Karpas-422 (cell line): ENCODE data around the gene AFG3L2. TPM values are rescaled to one million over a fixed set of nuclear protein-coding genes. Genes with fewer than 3 reads are reported as not detected.
A peak's percentile ranks its signal among the peaks of the same experiment; 100 is the strongest.

Experiments
- DNase-seq: peaks from one replicate; pipeline ENCODE4 v3.0.0-alpha.2; 2015
- H2AFZ ChIP-seq: fragments of 200-600 bp; sonication (generic); 2 replicates; pipeline ENCODE4 v1.6.1; 2014; ENCODE audit warnings: antibody characterized with exemption, low read length, mixed read lengths
- H3K27ac ChIP-seq: fragments of 200-600 bp; sonication (generic); 2 replicates; pipeline ENCODE4 v1.5.1; 2014; ENCODE audit warnings: mild to moderate bottlenecking, low read length, moderate library complexity
- H3K27me3 ChIP-seq: fragments of 200-600 bp; sonication (generic); 2 replicates; pipeline ENCODE4 v1.6.1; 2014; ENCODE audit warnings: low read length, mixed read lengths
- H3K36me3 ChIP-seq: fragments of 200-600 bp; sonication (generic); 2 replicates; pipeline ENCODE4 v1.6.1; 2014; ENCODE audit warnings: low read length, mixed read lengths; ENCODE audit not compliant: insufficient read depth
- H3K4me1 ChIP-seq: fragments of 200-600 bp; sonication (generic); 2 replicates; pipeline ENCODE4 v1.6.1; 2014; ENCODE audit warnings: mild to moderate bottlenecking, low read length, mixed read lengths
- H3K4me2 ChIP-seq: fragments of 200-600 bp; sonication (generic); 2 replicates; pipeline ENCODE4 v1.6.1; 2014; ENCODE audit warnings: low read length, low read depth, mild to moderate bottlenecking; ENCODE audit not compliant: poor library complexity, severe bottlenecking
- H3K4me3 ChIP-seq: fragments of 200-600 bp; sonication (generic); 2 replicates; pipeline ENCODE4 v1.5.1; 2014; ENCODE audit warnings: mild to moderate bottlenecking, antibody characterized with exemption, low read length, mixed read lengths
- H3K79me2 ChIP-seq: fragments of 200-600 bp; sonication (generic); 2 replicates; pipeline ENCODE4 v1.6.1; 2014; ENCODE audit warnings: mild to moderate bottlenecking, low read length, mixed read lengths
- H3K9ac ChIP-seq: fragments of 200-600 bp; sonication (generic); 2 replicates; pipeline ENCODE4 v1.6.0; 2014; ENCODE audit warnings: low read length
- H3K9me2 ChIP-seq: fragments of 200-600 bp; sonication (generic), shearing (Covaris generic); replicated peaks from 2 replicates; pipeline ENCODE4 v1.6.0; 2014; ENCODE audit warnings: mild to moderate bottlenecking, low read length, moderate library complexity; ENCODE audit not compliant: insufficient read depth
- H3K9me3 ChIP-seq: fragments of 300-700, 200-600 bp; sonication (generic); 2 replicates; pipeline ENCODE4 v1.6.1; 2014; ENCODE audit warnings: low read length, mixed read lengths
- H4K20me1 ChIP-seq: fragments of 200-600 bp; sonication (generic); 2 replicates; pipeline ENCODE4 v1.6.1; 2014; ENCODE audit warnings: mild to moderate bottlenecking, antibody characterized with exemption, low read length, low read depth; ENCODE audit not compliant: insufficient read depth
- total RNA-seq: library from RNA; depleted of rRNA; stranded (reverse); fragments of >200 nt; shearing (Covaris generic); gene quantifications from 2 replicates; pipeline ENCODE4 v1.2.3, GENCODE V29; 2014; ENCODE audit warnings: low replicate concordance

Gene AFG3L2
- total RNA-seq, 1 experiment from 2014 or later, result 34.2 TPM

DNA sequence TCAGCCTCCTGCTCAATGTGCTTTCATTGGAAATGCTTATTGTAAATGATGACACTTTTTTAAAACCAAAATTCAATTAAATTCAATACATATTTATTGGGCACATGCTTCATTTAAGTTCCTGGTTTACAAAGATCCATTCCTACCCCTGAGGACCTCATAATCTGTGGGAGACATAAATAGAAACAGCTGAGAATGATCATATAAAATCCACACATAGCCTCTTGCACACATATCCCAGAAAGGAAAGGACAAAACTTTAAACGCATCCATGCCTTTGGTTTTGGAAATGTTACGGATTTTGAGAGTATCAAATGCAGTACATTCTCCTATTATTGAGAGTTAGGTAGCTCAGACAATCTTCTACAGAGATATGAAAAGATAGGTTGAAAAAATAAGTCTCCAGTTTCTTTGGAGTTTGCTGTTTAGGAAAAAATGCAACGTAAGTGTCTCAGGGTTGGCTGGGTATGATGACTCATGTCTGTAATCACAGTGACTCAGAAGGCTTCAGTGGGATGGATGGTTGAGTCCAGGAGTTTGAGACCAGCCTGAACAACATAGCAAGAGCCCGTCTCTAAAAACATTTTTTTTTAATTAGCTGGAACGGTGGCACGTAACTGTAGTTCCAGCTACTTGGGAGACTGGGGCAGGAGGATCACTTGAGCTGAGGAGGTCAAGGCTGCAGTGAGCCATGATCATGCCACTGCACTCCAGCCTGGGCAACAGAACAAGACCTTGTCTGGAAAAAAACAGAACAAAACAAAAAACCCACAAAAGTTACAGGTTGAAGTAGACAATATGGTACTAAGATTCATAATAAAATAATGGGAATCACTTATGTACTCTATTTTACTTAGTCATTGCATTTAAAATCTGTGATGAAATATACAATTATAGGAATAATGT lies 26.8 kb upstream of the AFG3L2 start:
- no peak overlapping the region for H3K27ac ChIP-seq
- H3K4me3 ChIP-seq, result no peak overlapping the region
- H3K9me2 ChIP-seq, result no peaks in the 10 kb centered on the region
- no peaks in the 10 kb centered on the region for H3K36me3 ChIP-seq
- no peak overlapping the region for H3K9ac ChIP-seq
- H3K79me2 ChIP-seq, result peaks cover 7% of the 10 kb centered on the region
- H3K9me3 ChIP-seq, result no peaks in the 10 kb centered on the region
- H3K4me1 ChIP-seq, result peaks cover 3% of the 10 kb centered on the region
- no peaks in the 10 kb centered on the region for H4K20me1 ChIP-seq
- H3K4me2 ChIP-seq, result no peak overlapping the region
- no peak for DNase-seq
- H3K27me3 ChIP-seq, result no peaks in the 10 kb centered on the region
- H2AFZ ChIP-seq, result no peak overlapping the region; the same call in 1 of the 2 replicates

DNA sequence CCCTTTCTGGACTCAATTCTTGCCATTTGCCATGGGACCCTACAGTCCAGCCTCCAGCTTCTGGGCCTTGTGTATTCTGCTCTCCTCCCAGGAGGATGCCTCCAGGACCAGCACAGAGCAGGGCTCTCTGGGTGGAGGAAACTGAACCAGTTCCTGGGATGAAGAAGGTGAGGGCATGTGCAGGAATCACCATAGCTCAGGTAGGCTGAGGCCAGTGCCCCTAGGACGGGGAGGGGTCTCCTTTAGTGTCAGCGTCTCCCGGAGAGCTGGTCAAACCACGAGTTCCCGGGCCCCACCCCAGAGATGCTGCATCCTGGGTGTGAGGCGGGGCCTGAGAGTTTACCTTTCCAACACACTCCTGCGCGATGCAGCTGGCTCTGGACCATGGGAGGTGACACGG lies 24.9 kb upstream of the AFG3L2 start:
- DNase-seq, result no peak
- H3K79me2 ChIP-seq, result no peaks in the 10 kb centered on the region
- no peaks in the 10 kb centered on the region for H4K20me1 ChIP-seq
- H3K4me2 ChIP-seq, result no peak overlapping the region
- no peak overlapping the region for H3K4me3 ChIP-seq
- H2AFZ ChIP-seq, result no peak overlapping the region
- H3K9me3 ChIP-seq, result no peaks in the 10 kb centered on the region
- no peak overlapping the region for H3K9ac ChIP-seq
- H3K36me3 ChIP-seq, result no peaks in the 10 kb centered on the region
- no peaks in the 10 kb centered on the region for H3K27me3 ChIP-seq
- H3K27ac ChIP-seq, result no peak overlapping the region
- H3K9me2 ChIP-seq, result no peaks in the 10 kb centered on the region
- H3K4me1 ChIP-seq, result no peaks in the 10 kb centered on the region

DNA sequence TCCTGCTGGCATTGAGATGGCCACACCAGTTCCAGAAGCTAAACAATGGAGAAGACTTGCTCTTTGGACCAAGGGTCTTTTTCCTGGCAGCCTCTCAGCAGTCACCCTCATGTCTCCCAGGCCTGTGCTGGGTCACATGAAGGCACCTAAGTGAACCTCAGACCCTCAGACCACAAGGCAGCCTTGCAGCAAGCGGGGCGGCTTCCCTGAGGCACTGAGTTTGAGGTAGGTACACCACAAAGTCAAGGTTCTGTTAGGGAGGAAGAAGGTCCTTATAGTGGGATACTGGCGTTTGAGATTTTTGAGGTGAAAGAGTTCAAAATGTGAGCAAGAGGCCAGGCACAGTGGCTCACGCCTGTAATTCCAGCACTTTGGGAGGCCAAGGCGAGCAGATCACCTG lies 22.2 kb upstream of the AFG3L2 start:
- H3K9me3 ChIP-seq, result no peaks in the 10 kb centered on the region
- H3K9ac ChIP-seq, result no peak overlapping the region
- H3K4me3 ChIP-seq, result no peak overlapping the region
- H3K9me2 ChIP-seq, result no peaks in the 10 kb centered on the region
- DNase-seq, result no peak
- no peak overlapping the region for H3K27ac ChIP-seq
- H3K4me1 ChIP-seq, result no peaks in the 10 kb centered on the region
- no peaks in the 10 kb centered on the region for H3K36me3 ChIP-seq
- H3K4me2 ChIP-seq, result no peak overlapping the region
- H2AFZ ChIP-seq, result no peak overlapping the region
- H3K79me2 ChIP-seq, result no peaks in the 10 kb centered on the region
- H4K20me1 ChIP-seq, result no peaks in the 10 kb centered on the region
- H3K27me3 ChIP-seq, result no peaks in the 10 kb centered on the region

DNA sequence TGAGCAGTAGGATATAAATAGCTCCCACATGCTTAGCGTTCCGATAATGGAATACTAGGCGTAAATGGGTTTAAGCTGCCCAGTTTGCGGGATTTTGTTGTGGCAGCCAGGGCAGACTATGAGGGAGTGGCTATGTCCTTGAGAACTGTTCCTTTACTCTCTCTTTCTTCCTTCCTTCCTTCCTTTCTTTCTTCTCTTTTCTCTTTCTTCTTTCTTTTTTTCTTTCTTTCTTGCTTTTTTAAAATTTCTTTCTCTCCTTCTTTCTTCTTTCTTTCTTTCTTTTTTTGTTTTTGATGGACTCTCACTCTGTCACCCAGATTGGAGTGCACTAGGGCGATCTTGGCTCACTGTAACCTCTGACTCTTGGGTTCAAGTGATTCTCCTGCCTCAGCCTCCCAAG lies 21.6 kb upstream of the AFG3L2 start:
- no peaks in the 10 kb centered on the region for H3K79me2 ChIP-seq
- H3K4me2 ChIP-seq, result no peak overlapping the region
- H3K9me3 ChIP-seq, result no peaks in the 10 kb centered on the region
- H2AFZ ChIP-seq, result no peak overlapping the region
- H3K9me2 ChIP-seq, result no peaks in the 10 kb centered on the region
- H3K36me3 ChIP-seq, result no peaks in the 10 kb centered on the region
- H3K4me3 ChIP-seq, result no peak overlapping the region
- no peak for DNase-seq
- no peak overlapping the region for H3K9ac ChIP-seq
- H4K20me1 ChIP-seq, result no peaks in the 10 kb centered on the region
- no peaks in the 10 kb centered on the region for H3K27me3 ChIP-seq
- no peaks in the 10 kb centered on the region for H3K4me1 ChIP-seq
- no peak overlapping the region for H3K27ac ChIP-seq

DNA sequence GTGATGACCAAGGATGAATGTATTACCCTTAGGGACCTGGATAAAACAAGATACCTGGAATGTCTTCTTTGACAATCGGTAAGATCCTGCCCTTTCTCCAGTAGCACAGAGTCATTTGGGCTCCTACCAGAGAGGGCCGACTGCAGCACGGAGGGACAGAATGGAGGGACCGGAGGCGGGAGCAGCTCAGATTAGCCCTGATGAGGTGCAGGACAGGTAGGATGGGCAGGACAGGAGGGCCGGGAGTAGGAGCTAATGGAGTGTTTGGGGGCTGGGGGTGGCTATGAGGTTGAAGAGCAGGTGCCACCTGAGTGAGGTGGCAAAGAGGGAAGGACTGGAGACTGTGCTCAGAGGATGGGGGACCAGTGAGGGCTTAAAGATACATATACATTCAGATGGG lies 20.8 kb upstream of the AFG3L2 start:
- Histone ChIP-seq H3K9me3 (no peaks in the 10 kb centered on the region), H3K79me2 (no peaks in the 10 kb centered on the region), H3K4me1 (no peaks in the 10 kb centered on the region), H3K4me3 (no peak overlapping the region), H4K20me1 (no peaks in the 10 kb centered on the region), H3K36me3 (no peaks in the 10 kb centered on the region), H3K9me2 (no peaks in the 10 kb centered on the region), H3K27ac (no peak overlapping the region), H2AFZ (no peak overlapping the region), H3K9ac (no peak overlapping the region), H3K27me3 (no peaks in the 10 kb centered on the region), H3K4me2 (no peak overlapping the region)
- no peak for DNase-seq

DNA sequence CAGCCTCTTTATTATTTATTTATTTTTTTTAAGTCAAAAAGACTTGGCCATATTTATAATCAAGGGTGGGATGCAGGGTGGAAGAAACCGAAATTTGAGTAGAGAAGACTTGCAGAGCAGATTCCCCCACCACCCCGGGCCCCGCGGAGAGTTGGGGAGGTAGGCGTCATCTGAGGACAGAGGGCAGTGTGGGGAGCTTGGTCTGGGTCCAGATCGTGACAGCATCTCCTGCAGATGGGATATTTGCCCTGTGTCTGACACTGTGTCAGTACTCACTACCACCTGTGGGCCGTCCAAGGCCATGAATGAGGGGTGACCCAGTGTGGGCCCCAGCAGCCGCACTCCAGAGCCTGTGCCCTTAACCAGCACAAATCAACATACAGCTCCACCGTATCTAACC lies 20.2 kb upstream of the AFG3L2 start:
- no peak overlapping the region for H3K27ac ChIP-seq
- H3K36me3 ChIP-seq, result no peaks in the 10 kb centered on the region
- H3K9me3 ChIP-seq, result no peaks in the 10 kb centered on the region

DNA sequence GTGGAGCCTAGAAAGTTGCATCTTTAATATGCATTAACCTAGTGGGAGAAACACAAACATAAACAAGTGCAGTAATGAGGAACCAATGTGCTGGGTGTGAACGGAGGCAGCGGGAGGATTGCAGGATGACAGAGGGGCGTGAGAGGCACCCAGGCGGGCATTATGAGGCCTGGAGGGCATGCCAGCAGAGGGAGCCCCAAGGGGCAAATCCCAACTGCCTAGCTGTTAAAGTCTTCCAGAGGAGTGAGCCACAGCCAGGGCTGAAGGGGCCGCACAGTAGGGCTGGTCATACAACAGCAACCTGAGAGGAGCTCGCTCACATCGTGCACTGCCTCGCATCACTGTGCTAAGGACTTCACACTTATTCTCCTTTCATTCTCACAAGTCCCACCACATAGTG lies 17.4 kb upstream of the AFG3L2 start:
- no peak overlapping the region for H2AFZ ChIP-seq
- DNase-seq, result peak; percentile 48

More for the DNA sequence above, 20.2 kb upstream of the AFG3L2 start:
- H4K20me1 ChIP-seq, result no peaks in the 10 kb centered on the region
- no peaks in the 10 kb centered on the region for H3K4me1 ChIP-seq
- no peaks in the 10 kb centered on the region for H3K79me2 ChIP-seq
- no peak overlapping the region for H2AFZ ChIP-seq
- no peak overlapping the region for H3K4me3 ChIP-seq
- H3K9ac ChIP-seq, result no peak overlapping the region
- no peaks in the 10 kb centered on the region for H3K27me3 ChIP-seq
- DNase-seq, result no peak
- H3K9me2 ChIP-seq, result no peaks in the 10 kb centered on the region
- no peak overlapping the region for H3K4me2 ChIP-seq

DNA sequence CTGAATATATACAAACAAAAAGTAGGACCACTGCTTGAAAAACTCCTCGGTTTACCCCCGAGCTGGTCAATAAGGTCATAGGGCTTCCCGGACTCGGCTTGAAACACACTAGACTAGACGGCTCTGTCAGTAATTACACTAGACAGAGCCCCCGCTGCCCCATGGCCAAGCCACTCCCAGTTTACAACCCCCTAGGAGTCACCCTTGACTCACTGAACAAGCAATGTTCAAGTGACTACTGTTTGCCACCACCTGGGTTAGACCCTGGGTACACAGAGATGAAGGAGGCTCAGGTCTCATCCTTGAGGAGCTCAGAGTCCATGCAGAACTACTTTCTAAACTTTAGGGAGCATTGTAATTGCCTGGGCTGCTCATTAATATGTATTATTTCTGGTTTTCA lies 17.0 kb upstream of the AFG3L2 start:
- Histone ChIP-seq H3K4me3 (no peak overlapping the region), H3K9ac (no peak overlapping the region), H3K79me2 (no peaks in the 10 kb centered on the region), H2AFZ (no peak overlapping the region), H3K9me2 (no peaks in the 10 kb centered on the region), H4K20me1 (no peaks in the 10 kb centered on the region), H3K9me3 (no peaks in the 10 kb centered on the region), H3K27me3 (no peaks in the 10 kb centered on the region), H3K4me2 (no peak overlapping the region), H3K4me1 (no peaks in the 10 kb centered on the region), H3K27ac (no peak overlapping the region), H3K36me3 (no peaks in the 10 kb centered on the region)
- DNase-seq, result no peak

More for the DNA sequence above, 17.4 kb upstream of the AFG3L2 start:
- Histone ChIP-seq H3K4me3 (no peak overlapping the region), H3K36me3 (no peaks in the 10 kb centered on the region), H3K9me2 (no peaks in the 10 kb centered on the region), H3K27me3 (no peaks in the 10 kb centered on the region), H3K4me1 (no peaks in the 10 kb centered on the region), H3K9ac (no peak overlapping the region), H3K27ac (no peak overlapping the region), H3K79me2 (no peaks in the 10 kb centered on the region), H3K9me3 (no peaks in the 10 kb centered on the region), H4K20me1 (no peaks in the 10 kb centered on the region), H3K4me2 (no peak overlapping the region)
